HepG2 (cell line): ENCODE data around the gene ENAH. TPM values are rescaled to one million over a fixed set of nuclear protein-coding genes. Genes with fewer than 3 reads are reported as not detected.

Experiments
- ATAC-seq: fragments of 200-7000 bp; cut with Tn5 transposase; 3 replicates; pipeline ENCODE4 v1.9.1; 2020; ENCODE audit warnings: mild to moderate bottlenecking, moderate library complexity
- BruUV-seq: library from RNA; stranded (reverse); fragments of 400-500 nt; replicated peaks from 2 replicates; lab custom pipeline; 2021; lab: Mats Ljungman, UMichigan
- CTCF ChIA-PET: fragments of 300-600 bp; formaldehyde crosslinking; extraction: SDS; loops from one replicate; lab custom pipeline; 2021; ENCODE audit warnings: low total read pairs, inconsistent platforms, low intra/inter-chr PET ratio; lab: Yijun Ruan, JAX
- POLR2A ChIA-PET: fragments of 350-600 bp; sonication (Branson Sonifier 250); formaldehyde crosslinking; loops from one replicate; lab custom pipeline; 2020; ENCODE audit warnings: antibody characterized with exemption, inconsistent platforms; lab: Yijun Ruan, JAX
- DNase-seq: peaks from one replicate; pipeline ENCODE4 v3.0.0-alpha.2; 2015; ENCODE audit warnings: low spot score
- FAIRE-seq: peaks from 3 replicates; lab custom pipeline; 2011; peaks lifted over from hg19 to GRCh38; lab: Jason Lieb, UNC
- H2AFZ ChIP-seq: one replicate; pipeline ENCODE4 v1.6.1; 2011; ENCODE audit warnings: low read length, inconsistent platforms
- H3K27ac ChIP-seq: fragments of 300-600 bp; 3 replicates; pipeline ENCODE4 v1.8.0; 2011; ENCODE audit warnings: mixed run types, mild to moderate bottlenecking, mixed read lengths, low read length, inconsistent platforms; ENCODE audit not compliant: insufficient read depth; ENCODE audit errors: extremely low read length
- H3K27me3 ChIP-seq, 2 experiments: fragments of 200-600 bp in 1 of 2; 2 replicates in 1 of 2; 3 replicates in 1 of 2; pipeline versions ENCODE4 v1.6.0 to v1.8.0; 2011; ENCODE audit warnings: low read length in 2 of 2, mild to moderate bottlenecking in 2 of 2, moderate library complexity in 2 of 2, inconsistent platforms in 1 of 2; ENCODE audit not compliant: insufficient read depth in 2 of 2, control insufficient read depth in 1 of 2
- H3K36me3 ChIP-seq, 2 experiments: fragments of 200-600 bp in 1 of 2; replicated peaks in 1 of 2; 2 replicates in 1 of 2; 3 replicates in 1 of 2; pipeline versions ENCODE4 v1.5.1 to v1.8.0; 2011; ENCODE audit warnings: low read length in 2 of 2, inconsistent platforms in 1 of 2; ENCODE audit not compliant: insufficient read depth in 2 of 2, control insufficient read depth in 1 of 2
- H3K4me1 ChIP-seq: 2 replicates; pipeline ENCODE4 v1.5.1; 2012; ENCODE audit warnings: low read length, inconsistent platforms; ENCODE audit not compliant: insufficient read depth
- H3K4me2 ChIP-seq: 2 replicates; pipeline ENCODE4 v1.6.0; 2011; ENCODE audit warnings: low read depth, low read length, inconsistent platforms
- H3K4me3 ChIP-seq, 3 experiments: fragments of 200-600 bp in 1 of 3; sonication (generic), shearing (Covaris generic) in 1 of 3; replicated peaks in 1 of 3; 2 replicates each; pipeline ENCODE4 v1.5.1; 2011 to 2016; ENCODE audit warnings: low read length in 3 of 3, inconsistent platforms in 2 of 3, low read depth in 2 of 3, mild to moderate bottlenecking in 2 of 3, control low read depth in 1 of 3, mixed read lengths in 1 of 3; ENCODE audit not compliant: insufficient read depth in 1 of 3
- H3K79me2 ChIP-seq: one replicate; pipeline ENCODE4 v1.6.1; 2011; ENCODE audit warnings: low read length, inconsistent platforms; ENCODE audit not compliant: insufficient read depth
- H3K9ac ChIP-seq: 2 replicates; pipeline ENCODE4 v1.6.0; 2011; ENCODE audit warnings: mild to moderate bottlenecking, low read depth, low read length, inconsistent platforms; ENCODE audit not compliant: insufficient read depth
- H3K9me3 ChIP-seq: 2 replicates; pipeline ENCODE4 v1.5.1; 2012; ENCODE audit warnings: mild to moderate bottlenecking, low read length
- H4K20me1 ChIP-seq: 2 replicates; pipeline ENCODE4 v1.6.0; 2011; ENCODE audit warnings: inconsistent platforms, mild to moderate bottlenecking, low read length, moderate library complexity; ENCODE audit not compliant: insufficient read depth
- ASH2L ChIP-seq: fragments of 300-600, 200-600 bp; sonication (generic); IDR thresholded peaks from 2 replicates; pipeline ENCODE4 v1.7.0; 2017; ENCODE audit warnings: low read depth, mild to moderate bottlenecking, moderate library complexity, mixed read lengths, low read length; ENCODE audit not compliant: insufficient read length
- CBX2 ChIP-seq, 2 experiments: fragments of 200-600 bp in 1 of 2; sonication (generic); formaldehyde crosslinking in 1 of 2; IDR thresholded peaks; 2 replicates each; pipeline versions ENCODE4 v1.7.0 to v1.8.1; 2018 to 2022; ENCODE audit warnings: low read depth in 2 of 2, low read length in 1 of 2, mild to moderate bottlenecking in 1 of 2, missing genetic modification reagents in 1 of 2
- MAFG ChIP-seq: sonication (generic); formaldehyde crosslinking; IDR thresholded peaks from 2 replicates; pipeline ENCODE4 v1.5.1; 2020; ENCODE audit warnings: mild to moderate bottlenecking, missing genetic modification reagents
- MTA3 ChIP-seq: sonication (generic); formaldehyde crosslinking; IDR thresholded peaks from 2 replicates; pipeline ENCODE4 v1.4.0; 2020; ENCODE audit warnings: missing genetic modification reagents
- PCBP2 ChIP-seq: fragments of 200-400 bp; formaldehyde crosslinking; optimal IDR thresholded peaks from 2 replicates; pipeline ENCODE3; 2018; ENCODE audit warnings: low read length, low read depth; ENCODE audit not compliant: poor library complexity, severe bottlenecking
- ZNF296 ChIP-seq: sonication (generic); formaldehyde crosslinking; conservative IDR thresholded peaks from 2 replicates; pipeline ENCODE4 v1.5.0; 2020; ENCODE audit warnings: mild to moderate bottlenecking, missing genetic modification reagents
- ZNF331 ChIP-seq: sonication (generic); formaldehyde crosslinking; IDR thresholded peaks from 2 replicates; pipeline ENCODE4 v1.4.0; 2020; ENCODE audit warnings: missing genetic modification reagents
- ZNF383 ChIP-seq: sonication (generic); formaldehyde crosslinking; IDR thresholded peaks from 2 replicates; pipeline ENCODE4 v1.4.0; 2020; ENCODE audit warnings: missing genetic modification reagents, mild to moderate bottlenecking, borderline replicate concordance
- ZNF607 ChIP-seq: sonication (generic); formaldehyde crosslinking; IDR thresholded peaks from 2 replicates; pipeline ENCODE4 v1.5.1; 2020; ENCODE audit warnings: missing genetic modification reagents, mild to moderate bottlenecking, borderline replicate concordance
- ZNF614 ChIP-seq: IDR thresholded peaks from 2 replicates; pipeline ENCODE4 v1.6.1; 2018; ENCODE audit warnings: missing biosample characterization, missing genetic modification reagents, inconsistent platforms, borderline replicate concordance
- ZNF747 ChIP-seq: sonication (generic); formaldehyde crosslinking; IDR thresholded peaks from 2 replicates; pipeline ENCODE4 v1.8.1; 2023; ENCODE audit warnings: missing genetic modification reagents, mild to moderate bottlenecking, borderline replicate concordance
- WGBS: methylation state at CpG from one replicate; pipeline ENCODE4 v1.1.6; 2017; ENCODE audit warnings: low lambda C conversion rate; 5-methylcytosine and 5-hydroxymethylcytosine counted together
- in situ Hi-C: cut with HindIII; loops from 2 replicates; pipeline ENCODE4 v1.10.0; 2017; ENCODE audit warnings: low pct_unique_long_range_greater_than_20kb; ENCODE audit not compliant: extremely low pct_ligation_motif_present
- intact Hi-C: fragments of 100-400 bp; cut with micrococcal nuclease; formaldehyde crosslinking; loops from one replicate; pipeline ENCODE4 v1.10.0; 2022; ENCODE audit not compliant: unreplicated experiment
- polyA plus RNA-seq, 8 experiments: library from polyadenylated mRNA; depleted of rRNA in 3 of 8; stranded (reverse) in 7 of 8; unstranded in 1 of 8; fragments of >200 nt; fragmentation: Illumina TruSeq in 4 of 8; extraction: Trizol in 4 of 8; gene quantifications; 2 replicates each; pipeline versions ENCODE4 v1.2.1 to v1.2.3, GENCODE V29; 2011 to 2016; ENCODE audit warnings: low read depth in 4 of 8, missing spikeins in 1 of 8, mixed read lengths in 1 of 8; ENCODE audit not compliant: insufficient read depth in 1 of 8
- total RNA-seq, 5 experiments: library from RNA; depleted of rRNA; stranded (reverse); fragments of >200 nt; fragmentation: Illumina TruSeq; extraction: Trizol; gene quantifications; 2 replicates each; pipeline ENCODE4 v1.2.3, GENCODE V29; 2016; ENCODE audit warnings: low read depth in 1 of 5
- TF ChIP-seq, protein P1 (sequence below): sonication (generic); formaldehyde crosslinking; IDR thresholded peaks from 2 replicates; pipeline ENCODE4 v1.8.1; 2022; ENCODE audit warnings: mild to moderate bottlenecking, missing genetic modification reagents
- TF ChIP-seq, protein P2 (sequence below): sonication (generic); formaldehyde crosslinking; IDR thresholded peaks from 2 replicates; pipeline ENCODE4 v1.5.0; 2020; ENCODE audit warnings: missing genetic modification reagents, mild to moderate bottlenecking, borderline replicate concordance
- TF ChIP-seq, protein P3 (sequence below): sonication (generic); formaldehyde crosslinking; IDR thresholded peaks from 2 replicates; pipeline ENCODE4 v1.5.1; 2020; ENCODE audit warnings: missing genetic modification reagents, mild to moderate bottlenecking, borderline replicate concordance
- TF ChIP-seq, protein P4 (sequence below): sonication (generic); formaldehyde crosslinking; IDR thresholded peaks from 2 replicates; pipeline ENCODE4 v1.9.0; 2021; ENCODE audit warnings: missing genetic modification reagents, borderline replicate concordance
- TF ChIP-seq, protein P5 (sequence below): IDR thresholded peaks from 2 replicates; pipeline ENCODE4 v1.6.1; 2016; ENCODE audit warnings: missing compliant biosample characterization, missing genetic modification reagents, borderline replicate concordance

ENAH gene
- total and polyA plus RNA-seq, 2 of the 13 experiments (the other 11 are each of a cell fraction or from before 2014, with no cell fraction given), result 22.1 to 58.3 TPM

DNA sequence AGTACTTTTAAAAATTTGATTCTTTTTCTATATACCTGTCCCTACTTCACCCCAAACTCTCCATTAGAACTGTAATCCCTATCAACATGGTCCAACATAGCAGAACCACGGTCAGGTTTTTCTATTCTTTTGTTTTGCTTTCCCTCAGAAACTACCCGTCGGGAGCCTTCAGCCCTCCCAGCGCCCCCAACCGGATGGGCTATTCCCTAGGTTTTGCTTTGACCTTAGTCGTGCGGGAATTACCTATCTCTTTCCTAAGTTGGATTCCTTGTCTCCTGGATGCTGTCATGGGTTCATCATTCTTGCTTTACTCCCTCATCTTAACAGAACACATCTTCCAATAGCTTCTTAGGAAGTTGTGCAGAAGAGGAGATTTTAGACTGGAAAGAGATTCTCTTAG, 127.5 kb downstream of the ENAH start:
- no peak overlapping the region for H3K9ac ChIP-seq
- H3K4me1 ChIP-seq, result no peaks in the 10 kb centered on the region
- intact Hi-C loops (no loop called here), in situ Hi-C loops (no loop called here)
- H3K4me3 ChIP-seq, result no peak overlapping the region
- peaks cover 1 to 27% of the 10 kb centered on the region in 2 experiments; a peak in 4 of 5 replicates for H3K36me3 ChIP-seq
- POLR2A ChIA-PET, result no interaction called here
- no peak overlapping the region for H2AFZ ChIP-seq
- DNase-seq (no peak), ATAC-seq (no peak), FAIRE-seq (no peak)
- CTCF ChIA-PET, result no interaction called here
- WGBS, result 98% methylated on average over 7 of the region's 7 CpGs
- H3K4me2 ChIP-seq, result no peak overlapping the region
- H3K9me3 ChIP-seq, result no peaks in the 10 kb centered on the region
- H3K27me3 ChIP-seq, result no peaks in the 10 kb centered on the region
- no peaks in the 10 kb centered on the region for H4K20me1 ChIP-seq
- H3K27ac ChIP-seq, result no peak overlapping the region
- BruUV-seq, result no TSS peak
- H3K79me2 ChIP-seq, result no peaks in the 10 kb centered on the region
- TF ChIP-seq, protein P1, sequence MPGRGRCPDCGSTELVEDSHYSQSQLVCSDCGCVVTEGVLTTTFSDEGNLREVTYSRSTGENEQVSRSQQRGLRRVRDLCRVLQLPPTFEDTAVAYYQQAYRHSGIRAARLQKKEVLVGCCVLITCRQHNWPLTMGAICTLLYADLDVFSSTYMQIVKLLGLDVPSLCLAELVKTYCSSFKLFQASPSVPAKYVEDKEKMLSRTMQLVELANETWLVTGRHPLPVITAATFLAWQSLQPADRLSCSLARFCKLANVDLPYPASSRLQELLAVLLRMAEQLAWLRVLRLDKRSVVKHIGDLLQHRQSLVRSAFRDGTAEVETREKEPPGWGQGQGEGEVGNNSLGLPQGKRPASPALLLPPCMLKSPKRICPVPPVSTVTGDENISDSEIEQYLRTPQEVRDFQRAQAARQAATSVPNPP (CRISPR knock-in tag), result no peak
- TF ChIP-seq ZNF614 (CRISPR knock-in tag) (no peak), CBX2 (IDR thresholded peaks at IDR 0.05; ENCODE audit: low read depth, low read length) (no peak), CBX2 (CRISPR knock-in tag; IDR thresholded peaks at IDR 0.05; ENCODE audit: low read depth) (no peak), ZNF383 (CRISPR knock-in tag) (no peak), ZNF747 (CRISPR knock-in tag) (no peak), MTA3 (CRISPR knock-in tag) (no peak), ZNF331 (CRISPR knock-in tag) (no peak), ASH2L (no peak), MAFG (CRISPR knock-in tag) (no peak), ZNF607 (CRISPR knock-in tag) (no peak), PCBP2 (no peak), ZNF296 (CRISPR knock-in tag) (no peak)
- TF ChIP-seq, protein P2, sequence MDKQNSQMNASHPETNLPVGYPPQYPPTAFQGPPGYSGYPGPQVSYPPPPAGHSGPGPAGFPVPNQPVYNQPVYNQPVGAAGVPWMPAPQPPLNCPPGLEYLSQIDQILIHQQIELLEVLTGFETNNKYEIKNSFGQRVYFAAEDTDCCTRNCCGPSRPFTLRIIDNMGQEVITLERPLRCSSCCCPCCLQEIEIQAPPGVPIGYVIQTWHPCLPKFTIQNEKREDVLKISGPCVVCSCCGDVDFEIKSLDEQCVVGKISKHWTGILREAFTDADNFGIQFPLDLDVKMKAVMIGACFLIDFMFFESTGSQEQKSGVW (CRISPR knock-in tag), result no peak
- TF ChIP-seq, protein P3, sequence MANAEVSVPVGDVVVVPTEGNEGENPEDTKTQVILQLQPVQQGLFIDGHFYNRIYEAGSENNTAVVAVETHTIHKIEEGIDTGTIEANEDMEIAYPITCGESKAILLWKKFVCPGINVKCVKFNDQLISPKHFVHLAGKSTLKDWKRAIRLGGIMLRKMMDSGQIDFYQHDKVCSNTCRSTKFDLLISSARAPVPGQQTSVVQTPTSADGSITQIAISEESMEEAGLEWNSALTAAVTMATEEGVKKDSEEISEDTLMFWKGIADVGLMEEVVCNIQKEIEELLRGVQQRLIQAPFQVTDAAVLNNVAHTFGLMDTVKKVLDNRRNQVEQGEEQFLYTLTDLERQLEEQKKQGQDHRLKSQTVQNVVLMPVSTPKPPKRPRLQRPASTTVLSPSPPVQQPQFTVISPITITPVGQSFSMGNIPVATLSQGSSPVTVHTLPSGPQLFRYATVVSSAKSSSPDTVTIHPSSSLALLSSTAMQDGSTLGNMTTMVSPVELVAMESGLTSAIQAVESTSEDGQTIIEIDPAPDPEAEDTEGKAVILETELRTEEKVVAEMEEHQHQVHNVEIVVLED, result no peak
- TF ChIP-seq, protein P4, sequence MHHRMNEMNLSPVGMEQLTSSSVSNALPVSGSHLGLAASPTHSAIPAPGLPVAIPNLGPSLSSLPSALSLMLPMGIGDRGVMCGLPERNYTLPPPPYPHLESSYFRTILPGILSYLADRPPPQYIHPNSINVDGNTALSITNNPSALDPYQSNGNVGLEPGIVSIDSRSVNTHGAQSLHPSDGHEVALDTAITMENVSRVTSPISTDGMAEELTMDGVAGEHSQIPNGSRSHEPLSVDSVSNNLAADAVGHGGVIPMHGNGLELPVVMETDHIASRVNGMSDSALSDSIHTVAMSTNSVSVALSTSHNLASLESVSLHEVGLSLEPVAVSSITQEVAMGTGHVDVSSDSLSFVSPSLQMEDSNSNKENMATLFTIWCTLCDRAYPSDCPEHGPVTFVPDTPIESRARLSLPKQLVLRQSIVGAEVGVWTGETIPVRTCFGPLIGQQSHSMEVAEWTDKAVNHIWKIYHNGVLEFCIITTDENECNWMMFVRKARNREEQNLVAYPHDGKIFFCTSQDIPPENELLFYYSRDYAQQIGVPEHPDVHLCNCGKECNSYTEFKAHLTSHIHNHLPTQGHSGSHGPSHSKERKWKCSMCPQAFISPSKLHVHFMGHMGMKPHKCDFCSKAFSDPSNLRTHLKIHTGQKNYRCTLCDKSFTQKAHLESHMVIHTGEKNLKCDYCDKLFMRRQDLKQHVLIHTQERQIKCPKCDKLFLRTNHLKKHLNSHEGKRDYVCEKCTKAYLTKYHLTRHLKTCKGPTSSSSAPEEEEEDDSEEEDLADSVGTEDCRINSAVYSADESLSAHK (CRISPR knock-in tag), result no peak
- TF ChIP-seq, protein P5, sequence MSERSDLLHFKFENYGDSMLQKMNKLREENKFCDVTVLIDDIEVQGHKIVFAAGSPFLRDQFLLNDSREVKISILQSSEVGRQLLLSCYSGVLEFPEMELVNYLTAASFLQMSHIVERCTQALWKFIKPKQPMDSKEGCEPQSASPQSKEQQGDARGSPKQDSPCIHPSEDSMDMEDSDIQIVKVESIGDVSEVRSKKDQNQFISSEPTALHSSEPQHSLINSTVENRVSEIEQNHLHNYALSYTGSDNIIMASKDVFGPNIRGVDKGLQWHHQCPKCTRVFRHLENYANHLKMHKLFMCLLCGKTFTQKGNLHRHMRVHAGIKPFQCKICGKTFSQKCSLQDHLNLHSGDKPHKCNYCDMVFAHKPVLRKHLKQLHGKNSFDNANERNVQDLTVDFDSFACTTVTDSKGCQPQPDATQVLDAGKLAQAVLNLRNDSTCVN, result no peak
